ENCODE measurements around the gene LRRC2.

DNA sequence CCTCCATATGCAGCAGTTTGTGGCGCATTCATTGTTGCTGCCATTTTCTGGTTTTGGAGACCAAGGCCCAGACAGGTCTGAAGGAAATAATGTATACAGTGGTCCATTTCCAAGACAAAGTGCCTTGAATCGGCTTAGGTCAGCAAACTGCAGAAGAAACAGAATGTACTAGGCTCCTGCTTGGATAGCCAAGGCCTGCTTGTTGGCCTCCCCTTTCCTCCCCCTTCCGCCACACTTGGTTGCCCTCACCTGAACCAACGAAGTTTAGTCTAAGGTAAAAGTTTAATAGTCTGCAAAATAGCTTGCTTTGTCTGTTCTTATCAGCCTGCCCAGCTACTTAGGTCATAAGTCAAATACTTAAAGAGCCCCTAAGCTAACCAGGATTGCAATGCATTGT is 80.3 kb downstream of the LRRC2 start:
- TF ChIP-seq CTCF (IDR thresholded peaks at IDR 0.05; ENCODE audit: insufficient read depth, low read length) = no peak
- TF ChIP-seq POLR2AphosphoS5 (IDR thresholded peaks at IDR 0.05; ENCODE audit: low read depth) = no peak

Measured in HL-60 (cell line).